ENCODE data around the gene DNMT3A.

The DNMT3A gene

GRCh38 chr2:25281522-25281921 is 60.2 kb downstream of the DNMT3A start:
- TF ChIP-seq, protein P1, sequence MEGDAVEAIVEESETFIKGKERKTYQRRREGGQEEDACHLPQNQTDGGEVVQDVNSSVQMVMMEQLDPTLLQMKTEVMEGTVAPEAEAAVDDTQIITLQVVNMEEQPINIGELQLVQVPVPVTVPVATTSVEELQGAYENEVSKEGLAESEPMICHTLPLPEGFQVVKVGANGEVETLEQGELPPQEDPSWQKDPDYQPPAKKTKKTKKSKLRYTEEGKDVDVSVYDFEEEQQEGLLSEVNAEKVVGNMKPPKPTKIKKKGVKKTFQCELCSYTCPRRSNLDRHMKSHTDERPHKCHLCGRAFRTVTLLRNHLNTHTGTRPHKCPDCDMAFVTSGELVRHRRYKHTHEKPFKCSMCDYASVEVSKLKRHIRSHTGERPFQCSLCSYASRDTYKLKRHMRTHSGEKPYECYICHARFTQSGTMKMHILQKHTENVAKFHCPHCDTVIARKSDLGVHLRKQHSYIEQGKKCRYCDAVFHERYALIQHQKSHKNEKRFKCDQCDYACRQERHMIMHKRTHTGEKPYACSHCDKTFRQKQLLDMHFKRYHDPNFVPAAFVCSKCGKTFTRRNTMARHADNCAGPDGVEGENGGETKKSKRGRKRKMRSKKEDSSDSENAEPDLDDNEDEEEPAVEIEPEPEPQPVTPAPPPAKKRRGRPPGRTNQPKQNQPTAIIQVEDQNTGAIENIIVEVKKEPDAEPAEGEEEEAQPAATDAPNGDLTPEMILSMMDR (IDR thresholded peaks at IDR 0.05; ENCODE audit: low read depth, low read length) = no peak

DNA sequence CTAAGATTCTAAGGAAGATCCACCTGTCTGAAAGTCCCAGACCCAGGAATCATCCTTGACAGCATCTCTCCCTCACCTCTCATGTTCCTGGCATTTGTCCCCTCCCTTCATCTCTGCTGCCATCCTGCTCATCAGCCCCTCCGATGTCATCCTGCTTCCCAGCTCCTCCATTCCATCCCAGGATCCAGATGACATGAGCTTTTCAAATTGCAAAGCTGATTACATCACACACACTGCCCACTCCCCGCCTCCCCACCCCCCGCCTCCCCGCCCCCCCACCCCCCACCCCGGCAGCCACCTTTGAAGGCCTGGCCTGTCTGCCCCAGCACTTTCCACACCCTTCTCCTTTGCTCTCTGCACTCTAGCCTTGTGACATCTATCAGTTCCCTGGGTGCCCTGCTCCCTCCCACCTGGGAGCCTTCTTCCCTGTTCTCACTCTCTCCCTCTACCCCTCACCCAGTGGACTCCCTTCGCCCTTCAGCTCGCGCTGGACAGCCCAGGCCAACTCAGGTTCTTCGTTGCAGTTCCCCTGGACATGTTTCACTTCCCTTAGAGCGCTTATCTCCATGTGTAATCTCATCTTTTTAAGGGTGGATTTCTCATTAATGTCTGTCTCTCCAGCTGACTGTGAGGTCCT is 61.6 kb downstream of the DNMT3A start:
- no peak for DNase-seq (ENCODE audit: extremely low read depth, low read depth)
- TF ChIP-seq, protein P1 (IDR thresholded peaks at IDR 0.05; ENCODE audit: low read depth, low read length) = no peak

More at GRCh38 chr2:25281522-25281921, 60.2 kb downstream of the DNMT3A start:
- DNase-seq (ENCODE audit: extremely low read depth, low read depth) = no peak

GRCh38 chr2:25279091-25279651 is 62.6 kb downstream of the DNMT3A start:
- DNase-seq (ENCODE audit: extremely low read depth, low read depth) = no peak
- TF ChIP-seq, protein P1 (IDR thresholded peaks at IDR 0.05; ENCODE audit: low read depth, low read length) = no peak

- DNase-seq (ENCODE audit: extremely low read depth, low read depth) = no peak
- TF ChIP-seq, protein P1 (IDR thresholded peaks at IDR 0.05; ENCODE audit: low read depth, low read length) = peak; percentile 24
Observed at GRCh38 chr2:25276569-25277465, 64.9 kb downstream of the DNMT3A start.

DNA sequence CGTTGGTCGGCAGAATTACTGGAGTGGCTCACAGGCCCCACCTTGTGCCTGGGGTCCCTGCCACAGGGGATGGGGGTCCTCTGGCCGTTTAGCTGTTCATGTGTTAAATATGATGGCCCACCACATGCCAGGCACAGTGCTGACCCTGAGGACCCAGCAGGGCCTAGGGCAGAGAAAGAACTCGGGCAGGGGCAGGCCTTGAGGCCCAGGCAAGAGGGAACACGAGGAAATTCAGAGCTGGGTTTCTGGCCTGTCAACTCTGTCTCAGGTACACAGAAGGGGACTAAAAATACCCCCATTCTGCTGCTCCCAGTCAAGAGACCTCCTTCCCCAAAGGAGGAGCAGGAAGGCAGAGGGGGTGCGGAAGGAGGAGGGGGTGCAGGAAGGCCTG is 66.2 kb downstream of the DNMT3A start:
- DNase-seq (ENCODE audit: extremely low read depth, low read depth) = no peak
- TF ChIP-seq, protein P1 (IDR thresholded peaks at IDR 0.05; ENCODE audit: low read depth, low read length) = no peak

DNA sequence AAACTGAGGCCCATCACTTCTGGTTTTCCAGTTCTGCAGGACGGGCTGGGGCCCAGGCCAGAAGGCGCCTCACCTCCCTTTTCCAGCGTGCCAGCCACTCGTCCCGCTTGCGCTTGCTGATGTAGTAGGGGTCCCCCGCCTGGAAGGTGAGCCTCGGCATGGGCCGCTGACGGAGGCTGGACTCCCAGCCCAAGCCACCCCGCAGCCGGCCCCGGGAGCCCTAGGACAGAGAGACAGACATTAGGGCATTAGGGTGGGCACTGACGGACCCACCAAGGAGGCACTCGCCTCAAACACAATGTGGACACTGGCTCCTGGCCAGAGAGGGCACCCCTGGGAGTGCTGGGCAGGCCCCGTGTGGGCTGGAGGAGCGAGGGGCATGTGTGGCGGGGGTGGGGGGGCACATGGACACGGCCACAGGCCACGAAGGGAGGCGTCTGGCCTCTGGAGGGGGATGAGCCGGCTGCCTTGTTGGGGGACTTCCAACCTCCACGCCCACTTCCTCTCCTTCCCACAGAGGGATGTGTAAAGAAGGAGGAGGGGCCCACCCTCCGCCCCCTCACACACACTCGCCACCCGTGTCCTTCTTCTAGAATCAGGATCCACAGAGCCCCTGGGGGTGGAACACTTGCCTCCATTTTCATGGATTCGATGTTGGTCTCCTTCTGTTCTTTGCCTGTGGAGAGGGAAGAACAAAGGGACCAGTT is 66.7 kb downstream of the DNMT3A start:
- no peak for DNase-seq (ENCODE audit: extremely low read depth, low read depth)

More for the DNA sequence above, 66.7 kb downstream of the DNMT3A start:
- TF ChIP-seq, protein P1 (IDR thresholded peaks at IDR 0.05; ENCODE audit: low read depth, low read length) = no peak

Measured in AG09319 (cell line).